ENCODE measurements around the gene TMEM191B.
A peak's percentile ranks its signal among the peaks of the same experiment; 100 is the strongest.
"Not testable (repeated sequence)": the region's sequence is repeated elsewhere in the genome, so short reads cannot be mapped to it uniquely, and the experiment has no call there.

The TMEM191B gene

GRCh38 chr22:18527752-18528596, at the start of gene TMEM191B:
Gene TMEM191B, plus strand, starts transcription at chr22:18527802. Its CDS starts 179 bp downstream, at chr22:18527981.
- not testable (repeated sequence) for DNase-seq (ENCODE audit: low read depth)

GRCh38 chr22:18496227-18496626, 31.4 kb upstream of the TMEM191B start:
- not testable (repeated sequence) for DNase-seq (ENCODE audit: low read depth)

- not testable (repeated sequence) for DNase-seq (ENCODE audit: low read depth)
Observed at GRCh38 chr22:18511327-18511726, 16.3 kb upstream of the TMEM191B start.

- not testable (repeated sequence) for DNase-seq (ENCODE audit: low read depth)
Observed at GRCh38 chr22:18512378-18512777, 15.2 kb upstream of the TMEM191B start.

GRCh38 chr22:18513454-18513853, 14.1 kb upstream of the TMEM191B start:
- not testable (repeated sequence) for DNase-seq (ENCODE audit: low read depth)

- DNase-seq (ENCODE audit: low read depth) = not testable (repeated sequence)
Observed at GRCh38 chr22:18518061-18518460, 9.5 kb upstream of the TMEM191B start, which contains the start of gene GGTLC3. Gene GGTLC3, minus strand, starts transcription at chr22:18518161. Its CDS starts 264 bp downstream, at chr22:18517897.

- DNase-seq (ENCODE audit: low read depth) = not testable (repeated sequence)
Observed at GRCh38 chr22:18522762-18523161, 4.8 kb upstream of the TMEM191B start.

- DNase-seq (ENCODE audit: low read depth) = not testable (repeated sequence)
Observed at GRCh38 chr22:18523328-18523727, 4.3 kb upstream of the TMEM191B start.

- DNase-seq (ENCODE audit: low read depth) = peak; percentile 68
Observed at GRCh38 chr22:18528597-18529415, 1.2 kb downstream of the TMEM191B start.

GRCh38 chr22:18529416-18530145, 2.0 kb downstream of the TMEM191B start:
- DNase-seq (ENCODE audit: low read depth) = not testable (repeated sequence)

GRCh38 chr22:18533633-18534032, 6.0 kb downstream of the TMEM191B start:
- not testable (repeated sequence) for DNase-seq (ENCODE audit: low read depth)

- DNase-seq (ENCODE audit: low read depth) = not testable (repeated sequence)
Observed at GRCh38 chr22:18534315-18534714, 6.7 kb downstream of the TMEM191B start.

GRCh38 chr22:18539994-18540393, 12.4 kb downstream of the TMEM191B start:
- DNase-seq (ENCODE audit: low read depth) = not testable (repeated sequence)

- DNase-seq (ENCODE audit: low read depth) = not testable (repeated sequence)
Observed at GRCh38 chr22:18543400-18543799, 15.8 kb downstream of the TMEM191B start.

GRCh38 chr22:18544615-18545014, 17.0 kb downstream of the TMEM191B start:
- DNase-seq (ENCODE audit: low read depth) = not testable (repeated sequence)

GRCh38 chr22:18549458-18550179, 22.0 kb downstream of the TMEM191B start:
- not testable (repeated sequence) for DNase-seq (ENCODE audit: low read depth)

GRCh38 chr22:18551046-18551445, 23.4 kb downstream of the TMEM191B start:
- not testable (repeated sequence) for DNase-seq (ENCODE audit: low read depth)

- not testable (repeated sequence) for DNase-seq (ENCODE audit: low read depth)
Observed at GRCh38 chr22:18552839-18553597, 25.4 kb downstream of the TMEM191B start.

- DNase-seq (ENCODE audit: low read depth) = not testable (repeated sequence)
Observed at GRCh38 chr22:18554280-18555256, 27.0 kb downstream of the TMEM191B start.

Data from activated gamma-delta T cell treated with anti-CD3 and anti-CD28 coated beads, Interleukin-2, amount 50 U/mL, for 16 hours (primary cell).